Heart left ventricle (tissue), 16 donors: ENCODE measurements around the gene NOS1AP. TPM values are rescaled to one million over a fixed set of nuclear protein-coding genes. Genes with fewer than 3 reads are reported as not detected.
A peak's percentile ranks its signal among the peaks of the same experiment; 100 is the strongest.

ENCODE experiments used
- ATAC-seq, 4 donors: fragments of 200-7000 bp; cut with Tn5 transposase; one replicate each; pipeline ENCODE4 v1.9.1; 2020 to 2022; ENCODE audit warnings: moderate library complexity in 4 of 4, mild to moderate bottlenecking in 3 of 4, moderate number of reproducible peaks in 1 of 4
- DNase-seq, 5 donors: peaks; one replicate each; pipeline ENCODE4 v3.0.0-alpha.2; 2020
- H3K27ac ChIP-seq, 12 donors: fragments of 200-600 bp; sonication (generic) in 4 of 12; one replicate each; pipeline versions ENCODE4 v1.5.0 to v1.8.0; 2016 to 2022; ENCODE audit warnings: mild to moderate bottlenecking in 2 of 12
- H3K27me3 ChIP-seq, 9 donors: fragments of 200-600 bp; sonication (generic) in 2 of 9; one replicate each; pipeline versions ENCODE4 v1.5.1 to v1.8.0; 2016 to 2022; ENCODE audit warnings: mild to moderate bottlenecking in 3 of 9
- H3K36me3 ChIP-seq, 9 donors: fragments of 200-600 bp; sonication (generic) in 2 of 9; one replicate each; pipeline versions ENCODE4 v1.5.0 to v1.8.0; 2018 to 2022; ENCODE audit warnings: mild to moderate bottlenecking in 2 of 9
- H3K4me1 ChIP-seq, 12 donors: fragments of 200-600 bp; sonication (generic) in 4 of 12; one replicate each; pipeline versions ENCODE4 v1.5.0 to v1.8.0; 2016 to 2022; ENCODE audit warnings: mild to moderate bottlenecking in 3 of 12
- H3K4me3 ChIP-seq, 12 donors: fragments of 200-600 bp; sonication (generic) in 4 of 12; one replicate each; pipeline versions ENCODE4 v1.5.0 to v1.8.0; 2017 to 2022; ENCODE audit warnings: mild to moderate bottlenecking in 9 of 12, moderate library complexity in 4 of 12
- H3K9me3 ChIP-seq, 12 donors: fragments of 200-600 bp; sonication (generic) in 4 of 12; one replicate each; pipeline versions ENCODE4 v1.5.0 to v1.8.0; 2016 to 2022; ENCODE audit warnings: mild to moderate bottlenecking in 1 of 12
- CTCF ChIP-seq, 12 donors: fragments of 200-600 bp; sonication (generic) in 4 of 12; IDR thresholded peaks; one replicate each; pipeline versions ENCODE4 v1.5.0 to v1.8.0; 2018 to 2022; ENCODE audit warnings: antibody characterized with exemption in 12 of 12, mild to moderate bottlenecking in 5 of 12
- POLR2A ChIP-seq, 2 donors: fragments of 450-650 bp; IDR thresholded peaks; one replicate each; pipeline ENCODE4 v1.6.1; 2017; ENCODE audit warnings: antibody characterized with exemption in 2 of 2, mild to moderate bottlenecking in 2 of 2, moderate library complexity in 2 of 2
- WGBS, 4 donors: extraction: QIAGEN DNeasy Blood & Tissue Kit in 2 of 4; methylation state at CpG; one replicate each; pipeline versions ENCODE4 v1.1.5 to v1.1.7; 2013 to 2018; 5-methylcytosine and 5-hydroxymethylcytosine counted together
- intact Hi-C, 10 donors: fragments of 100-400 bp; cut with DNase I; formaldehyde crosslinking; loops; one replicate each; pipeline versions ENCODE4 v1.11.1 to v1.14.2; 2022
- polyA plus RNA-seq, 2 donors: library from polyadenylated mRNA; stranded (reverse); fragments of 200-250 nt; gene quantifications; one replicate each; pipeline ENCODE4 v1.2.3, GENCODE V29; 2013
- total RNA-seq, 9 donors: library from RNA; depleted of rRNA in 2 of 9; stranded (reverse); fragments of >200 nt in 2 of 9; fragmentation: NEBNext Ultra II Directional in 3 of 9; extraction: Animal tissue kit (Norgen Biotek cat#: 25700) in 3 of 9; gene quantifications; one replicate each; pipeline versions ENCODE4 v1.1.0 to v1.2.4, GENCODE V29; 2016 to 2023
- donor health status: ischemic (EF 13 %, LVEDD 7.1; RV severe dilation, severe dysfunction).
- donor health status: healthy with polysubstance abuse.
- donor health status: DM: no; HTN: yes; CAD: no.
- donor health status: DM: no; HTN: no; CAD: no.
- donor health status: ischemic (EF 25% LVEDD 6.9; RV normal size, moderate dysfunction).
- donor health status: ischemic (EF 25% LVEDD 5.7; RV mildly dilated, moderate dysfunction).
- donor health status: healthy.
- donor health status: DM: yes; HTN: yes; CAD: no.
- donor health status: ischemic (EF 35%, LVEDD 5.7; RV mildly dilated, moderate dysfunction).
- donor health status: nonischemic (EF 11% LVEDD 7.7; RV severe dilation, severe dysfunction).
- donor health status: DM: yes; HTN: yes; CAD: no.
- donor health status: PGD.
- donor health status: ischemic (EF 29% LVEDD 5.4; RV normal size, mild dysfunction).
- donor health status: nonischemic (EF 23%, LVEDD 6.1; RV moderate dilation, normal function).

The NOS1AP gene
- total and polyA plus RNA-seq, 11 donors: 1.1 to 6.4 (median 4.3) TPM

DNA sequence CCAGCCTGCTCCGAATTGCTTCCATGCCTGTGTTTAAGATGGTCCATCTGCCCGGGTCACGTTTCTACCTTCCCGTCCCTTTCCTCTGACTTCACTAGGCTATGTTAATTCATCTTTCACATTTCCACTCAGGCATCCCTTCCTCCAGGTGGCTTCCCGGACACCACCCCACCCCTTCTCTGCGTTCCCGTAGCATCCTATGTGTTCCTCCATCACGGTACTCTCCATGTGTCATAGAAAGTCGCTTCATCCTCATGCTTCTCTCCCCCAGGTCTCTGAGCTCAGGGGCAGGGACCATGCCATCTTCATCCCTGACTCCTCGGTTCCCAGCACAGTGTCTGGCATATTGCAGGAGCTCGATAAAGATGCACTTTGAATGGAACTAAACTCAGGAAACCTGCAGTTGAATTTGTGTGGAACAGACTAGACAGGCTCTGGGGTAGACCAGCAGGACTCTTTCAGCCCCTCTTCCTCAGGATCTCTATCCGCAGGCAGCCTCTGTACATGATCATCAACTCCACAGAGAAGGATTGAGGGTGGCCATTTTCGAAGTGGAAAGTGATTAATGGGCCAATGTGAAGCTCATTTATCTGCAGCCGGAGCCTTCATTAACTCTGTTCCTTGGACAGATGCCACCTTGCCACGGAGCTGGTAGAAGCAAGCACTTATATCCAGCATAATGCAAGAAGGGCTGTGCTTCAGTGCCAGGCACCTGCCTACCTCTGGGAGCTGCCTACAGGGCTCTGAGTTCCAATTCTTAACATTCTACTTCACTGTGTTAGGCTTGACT, 321.1 kb downstream of the NOS1AP start:
- DNase-seq (no peak), ATAC-seq (no peak)
- Histone ChIP-seq H3K27ac (no peak overlapping the region), H3K36me3 (no peaks in the 10 kb centered on the region), H3K9me3 (no peaks in the 10 kb centered on the region), H3K27me3 (peaks cover 0 to 21% (median 0%) of the 10 kb centered on the region in 9 donors), H3K4me3 (no peak overlapping the region), H3K4me1 (peaks cover 0 to 4% (median 0%) of the 10 kb centered on the region in 12 donors)
- intact Hi-C loops: loop anchor here in 4 of 10 donors (2.0 to 5.0 kb wide), 4 partner anchors 113 to 336 kb away; no protein-coding TSS in a partner anchor
- TF ChIP-seq POLR2A (IDR thresholded peaks at IDR 0.05) (no peak), CTCF (IDR thresholded peaks at IDR 0.05) (no peak)
- 75 to 80% (median 78%) methylated on average over 15 of the region's 15 CpGs for WGBS, 4 donors

DNA sequence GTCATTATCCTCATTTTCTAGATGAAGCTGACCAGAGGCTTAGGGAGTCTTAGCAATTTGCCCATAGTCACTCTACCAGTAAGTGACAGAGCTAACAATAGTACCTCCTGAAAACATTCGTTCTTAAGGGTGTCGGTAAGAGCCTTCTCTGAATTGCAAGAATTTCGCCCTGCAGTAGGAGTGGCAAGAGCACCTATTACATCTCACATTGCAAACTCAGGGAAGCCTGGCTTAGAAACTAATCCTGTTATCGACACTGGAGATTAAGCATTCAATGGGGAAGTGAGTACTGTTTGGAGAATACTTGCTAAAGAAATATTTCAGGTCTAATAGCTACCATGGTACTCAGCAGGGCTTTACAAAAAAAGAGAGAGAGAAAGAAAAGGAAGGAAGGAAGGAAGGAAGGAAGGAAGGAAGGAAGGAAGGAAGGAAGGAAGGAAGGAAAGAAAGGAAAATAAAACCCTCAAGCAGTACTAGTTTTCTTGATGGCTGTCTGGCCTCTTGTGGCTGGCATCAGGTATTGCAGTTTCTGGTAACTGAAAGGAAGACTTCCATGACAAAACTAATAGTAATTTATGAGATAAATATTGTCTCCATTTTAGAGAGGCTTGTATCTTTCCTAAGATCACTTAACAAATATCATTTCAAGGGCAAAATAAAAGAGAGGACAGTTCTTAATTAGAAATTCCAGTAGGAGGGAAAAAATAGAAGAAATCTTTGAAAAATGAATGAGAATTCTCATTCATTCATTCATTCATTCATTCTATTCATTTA, 322.5 kb downstream of the NOS1AP start:
- intact Hi-C loops: loop anchor here in 8 of 10 donors (1.0 to 5.0 kb wide), 6 partner anchors 115 to 337 kb away; no protein-coding TSS in a partner anchor
- ATAC-seq (peak in 1 of 4 donors; percentile 60), DNase-seq (no peak)
- H3K9me3 ChIP-seq: no peaks in the 10 kb centered on the region
- H3K27me3 ChIP-seq: peaks cover 0 to 21% (median 0%) of the 10 kb centered on the region in 9 donors
- no peak overlapping the region for H3K4me3 ChIP-seq
- WGBS, 4 donors: 31 to 58% (median 43%) methylated on average over 4 of the region's 4 CpGs
- H3K27ac ChIP-seq: no peak overlapping the region
- peaks cover 0 to 4% (median 0%) of the 10 kb centered on the region in 12 donors for H3K4me1 ChIP-seq
- TF ChIP-seq CTCF (IDR thresholded peaks at IDR 0.05): peak; percentile 67 to 87 (median 78)
- no peak for TF ChIP-seq POLR2A (IDR thresholded peaks at IDR 0.05)
- H3K36me3 ChIP-seq: no peaks in the 10 kb centered on the region

GRCh38 chr1:162396201-162396906, 326.9 kb downstream of the NOS1AP start:
- TF ChIP-seq CTCF (IDR thresholded peaks at IDR 0.05) (no peak), POLR2A (IDR thresholded peaks at IDR 0.05) (no peak)
- intact Hi-C loops: no loop called here
- WGBS, 4 donors: 82 to 92% (median 84%) methylated on average over 3 of the region's 3 CpGs
- Histone ChIP-seq H3K9me3 (no peaks in the 10 kb centered on the region), H3K4me1 (no peaks in the 10 kb centered on the region), H3K27ac (no peak overlapping the region), H3K27me3 (peaks cover 0 to 34% (median 0%) of the 10 kb centered on the region in 9 donors), H3K36me3 (no peaks in the 10 kb centered on the region), H3K4me3 (no peak overlapping the region)
- DNase-seq (no peak), ATAC-seq (no peak)
